DOHH2 (cell line): ENCODE measurements around the gene NETO2.

ENCODE experiments used
- CTCF ChIP-seq: fragments of 200-600 bp; sonication (generic); IDR thresholded peaks from one replicate; pipeline ENCODE4 v1.5.1; 2014; ENCODE audit warnings: antibody characterized with exemption, mild to moderate bottlenecking, low read depth, low read length; ENCODE audit not compliant: poor library complexity, severe bottlenecking
- EZH2phosphoT487 ChIP-seq: fragments of 200-600 bp; sonication (generic); IDR thresholded peaks from 2 replicates; pipeline ENCODE4 v1.6.1; 2017; ENCODE audit warnings: borderline replicate concordance, mild to moderate bottlenecking, antibody characterized with exemption, low read length, moderate library complexity, mixed read lengths

DNA sequence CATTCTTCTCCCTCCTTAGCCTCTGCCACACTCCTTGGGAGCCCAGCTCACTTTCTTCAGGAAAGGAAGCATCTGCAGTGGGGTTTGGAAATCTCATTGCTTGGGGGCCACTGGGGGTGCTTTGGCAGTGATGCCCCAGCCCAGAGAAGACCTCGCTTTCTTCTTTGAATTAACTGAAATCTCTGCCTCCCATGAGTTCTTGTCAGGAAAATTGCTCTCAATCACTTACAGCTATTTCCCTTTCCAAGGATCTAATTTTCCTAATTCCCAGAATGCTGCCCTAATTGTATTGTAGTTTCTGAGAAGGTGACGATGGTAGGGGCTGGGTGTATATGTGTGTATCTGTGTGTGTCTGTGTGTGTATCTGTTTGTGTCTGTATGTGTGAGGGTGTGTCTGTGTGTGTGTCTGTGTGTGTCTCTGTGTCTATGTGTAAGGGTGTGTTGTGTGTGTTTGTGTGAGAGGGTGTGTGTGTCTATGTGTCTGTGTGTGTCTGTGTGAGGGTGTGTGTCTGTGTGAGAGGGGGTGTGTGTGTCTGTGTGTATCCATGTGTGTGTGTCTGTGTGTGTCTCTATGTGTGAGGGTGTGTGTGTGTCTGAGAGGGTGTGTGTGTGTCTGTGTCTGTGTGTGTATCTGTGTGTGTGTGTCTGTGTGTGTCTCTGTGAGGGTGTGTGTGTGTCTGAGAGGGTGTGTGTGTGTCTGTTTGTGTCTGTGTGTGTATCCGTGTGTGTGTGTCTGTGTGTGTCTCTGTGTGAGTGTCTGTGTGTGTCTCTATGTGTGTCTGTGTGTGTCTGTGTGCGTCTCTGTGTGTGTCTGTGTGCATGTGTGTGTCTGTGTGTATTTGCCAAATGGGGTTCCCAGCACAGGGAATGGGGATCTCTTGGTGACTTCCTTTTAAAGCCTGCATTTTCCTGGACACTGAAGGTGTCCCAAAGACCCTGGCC lies 86.8 kb downstream of the NETO2 start:
- no peak for TF ChIP-seq EZH2phosphoT487
- no peak for TF ChIP-seq CTCF
